ENCODE measurements around the gene MCCC2. TPM values are rescaled to one million over a fixed set of nuclear protein-coding genes. Genes with fewer than 3 reads are reported as not detected.

MCCC2 gene
- total RNA-seq, 2 experiments from 2014 or later: 34.7 to 61.2 TPM

GRCh38 chr5:71706906-71707305 lies 119.8 kb downstream of the MCCC2 start:
- intact Hi-C loops (cut with micrococcal nuclease; ENCODE audit: unreplicated experiment): no loop called here
- DNase-seq (ENCODE audit: low spot score): no peak
- POLR2A ChIA-PET: no interaction called here
- CTCF ChIA-PET (ENCODE audit: unreplicated experiment): no interaction called here
- Histone ChIP-seq H3K4me1 (ENCODE audit: insufficient read depth, low read length, poor library complexity, severe bottlenecking) (no peaks in the 10 kb centered on the region), H3K27ac (ENCODE audit: low read depth, low read length, poor library complexity, severe bottlenecking) (no peak overlapping the region), H2AFZ (ENCODE audit: low read length) (no peak overlapping the region), H3K79me2 (ENCODE audit: insufficient read depth, low read depth, low read length) (no peaks in the 10 kb centered on the region), H3K36me3 (ENCODE audit: insufficient read depth, low read length) (no peaks in the 10 kb centered on the region), H3K9me3 (ENCODE audit: low read length) (no peaks in the 10 kb centered on the region), H4K20me1 (ENCODE audit: insufficient read depth, low read length) (no peaks in the 10 kb centered on the region), H3K9me2 (ENCODE audit: insufficient read depth, low read length) (no peaks in the 10 kb centered on the region), H3K4me2 (ENCODE audit: low read length) (no peak overlapping the region), H3K4me3 (ENCODE audit: low read depth, low read length, poor library complexity, severe bottlenecking) (no peak overlapping the region)
- BruUV-seq (replicated peaks): no TSS peak
- TF ChIP-seq CTCF (conservative IDR thresholded peaks at IDR 0.05; ENCODE audit: low read length) (no peak), EZH2phosphoT487 (IDR thresholded peaks at IDR 0.05; ENCODE audit: borderline replicate concordance, low read depth, low read length) (no peak)

Small RNA genes lying within 50 kb of the gene (small RNA-seq; reads per million reads assigned to genes)
- gene HMGN1P12: not detected

Other genes with a start within 250 kb of the MCCC2 start
- gene BDP1, start 131.7 kb upstream of the MCCC2 start, total RNA-seq (2014; rRNA removed; shearing (Covaris generic)): 29.2 and 40.0 TPM in 2 replicates
- gene BDP1, start 131.7 kb upstream of the MCCC2 start, total RNA-seq (2022): 35.8 and 37.3 TPM in 2 replicates
- gene CARTPT, start 131.9 kb downstream of the MCCC2 start, total RNA-seq (2014; rRNA removed; shearing (Covaris generic)): not detected in 2 replicates
- gene CARTPT, start 131.9 kb downstream of the MCCC2 start, total RNA-seq (2022): not detected in 2 replicates